K562 (cell line): ENCODE data around the gene PPM1H. TPM values are rescaled to one million over a fixed set of nuclear protein-coding genes. Genes with fewer than 3 reads are reported as not detected.

Experiments used
- CHAMP1 ChIP-seq: fragments of 450-650 bp; IDR thresholded peaks from 2 replicates; pipeline ENCODE4 v1.6.1; 2016; ENCODE audit warnings: mild to moderate bottlenecking
- CTBP1 ChIP-seq: fragments of 450-650 bp; IDR thresholded peaks from 2 replicates; pipeline ENCODE4 v1.6.1; 2016; ENCODE audit warnings: borderline replicate concordance
- CXXC5 ChIP-seq: fragments of 250-450 bp; sonication (Bioruptor Pico); IDR thresholded peaks from 2 replicates; pipeline ENCODE4 v1.8.0; 2022; ENCODE audit warnings: inconsistent platforms, mild to moderate bottlenecking, moderate library complexity
- GMEB1 ChIP-seq: fragments of 250-450 bp; sonication (Bioruptor Pico); IDR thresholded peaks from 2 replicates; pipeline ENCODE4 v1.4.0; 2020; ENCODE audit warnings: mild to moderate bottlenecking
- HMGN3 ChIP-seq: IDR thresholded peaks from 2 replicates; pipeline ENCODE4 v1.6.1; 2011; ENCODE audit warnings: borderline replicate concordance, low read depth, mild to moderate bottlenecking, mixed read lengths, low read length; ENCODE audit not compliant: insufficient read length; ENCODE audit errors: extremely low read depth
- MCM7 ChIP-seq, 2 experiments: fragments of 450-650 bp; IDR thresholded peaks; 2 replicates each; pipeline ENCODE4 v1.6.1; 2016 to 2018
- MEF2A ChIP-seq: IDR thresholded peaks from 2 replicates; pipeline ENCODE4 v1.6.1; 2011; ENCODE audit warnings: low read depth, mild to moderate bottlenecking, low read length, moderate library complexity; ENCODE audit not compliant: control insufficient read depth
- PCBP2 ChIP-seq: fragments of 200-400 bp; formaldehyde crosslinking; IDR thresholded peaks from 2 replicates; pipeline ENCODE4 v1.6.1; 2018; ENCODE audit warnings: low read length, low read depth, mild to moderate bottlenecking, moderate library complexity; ENCODE audit not compliant: poor library complexity, severe bottlenecking
- RB1 ChIP-seq: fragments of 450-650 bp; IDR thresholded peaks from 2 replicates; pipeline ENCODE4 v1.6.1; 2017; ENCODE audit warnings: low read depth, mild to moderate bottlenecking
- RBM25 ChIP-seq: fragments of 200-400 bp; formaldehyde crosslinking; IDR thresholded peaks from 2 replicates; pipeline ENCODE4 v1.6.1; 2018; ENCODE audit warnings: low read length, low read depth, moderate library complexity; ENCODE audit not compliant: severe bottlenecking
- SMC3 ChIP-seq: conservative IDR thresholded peaks from 2 replicates; pipeline ENCODE4 v1.6.1; 2011; ENCODE audit warnings: low read depth, low read length, improper control_type of control experiment; ENCODE audit not compliant: insufficient read depth
- SREBF2 ChIP-seq: sonication (generic); formaldehyde crosslinking; IDR thresholded peaks from 2 replicates; pipeline ENCODE4 v1.4.0; 2020; ENCODE audit warnings: mild to moderate bottlenecking, missing genetic modification reagents
- TFAM ChIP-seq: fragments of 250-450 bp; sonication (Bioruptor Pico); conservative IDR thresholded peaks from 2 replicates; pipeline ENCODE4 v1.5.0; 2021; ENCODE audit warnings: mild to moderate bottlenecking, moderate library complexity
- TGIF2 ChIP-seq: sonication (generic); formaldehyde crosslinking; IDR thresholded peaks from 2 replicates; pipeline ENCODE4 v1.8.1; 2022; ENCODE audit warnings: mild to moderate bottlenecking, missing genetic modification reagents, moderate library complexity
- TRIM24 ChIP-seq, 2 experiments: fragments of 450-650 bp; IDR thresholded peaks; 2 replicates each; pipeline ENCODE4 v1.6.1; 2016
- ZBTB9 ChIP-seq: fragments of 450-650 bp; formaldehyde crosslinking; IDR thresholded peaks from 2 replicates; pipeline ENCODE4 v1.4.0; 2020; ENCODE audit warnings: mild to moderate bottlenecking, moderate library complexity
- ZNF639 ChIP-seq, 2 experiments: fragments of 200-800 bp in 1 of 2; sonication (Bioruptor generic) in 1 of 2; sonication (generic) in 1 of 2; formaldehyde crosslinking in 1 of 2; IDR thresholded peaks in 1 of 2; conservative IDR thresholded peaks in 1 of 2; 2 replicates each; pipeline versions ENCODE4 v1.5.0 to v1.6.1; 2016 to 2020; ENCODE audit warnings: missing compliant biosample characterization in 1 of 2, missing genetic modification characterization in 1 of 2, missing genetic modification reagents in 1 of 2
- ZNF740 ChIP-seq, 3 experiments: fragments of 200-800 bp in 1 of 3; sonication (Bioruptor generic) in 1 of 3; sonication (generic) in 1 of 3; formaldehyde crosslinking in 1 of 3; IDR thresholded peaks; 2 replicates each; pipeline versions ENCODE4 v1.6.1 to v1.8.0; 2016 to 2022; ENCODE audit warnings: mild to moderate bottlenecking in 2 of 3, missing compliant biosample characterization in 2 of 3, missing genetic modification characterization in 2 of 3, missing genetic modification reagents in 1 of 3
- polyA plus RNA-seq, 8 experiments: library from polyadenylated mRNA; depleted of rRNA in 4 of 8; stranded (reverse) in 5 of 8; unstranded in 3 of 8; fragments of >200 nt; fragmentation: Nextera tagmentation in 2 of 8; fragmentation: Illumina TruSeq in 1 of 8; extraction: Ambion mirVana in 2 of 8; extraction: Trizol in 1 of 8; gene quantifications; 2 replicates each; pipeline versions ENCODE4 v1.2.1 to v1.2.3, GENCODE V29; 2011 to 2014; ENCODE audit warnings: inconsistent platforms in 1 of 8, missing spikeins in 1 of 8
- total RNA-seq, 7 experiments: library from RNA; depleted of rRNA in 6 of 7; stranded (reverse); fragments of >200 nt in 6 of 7; fragmentation: Illumina TruSeq in 2 of 7; extraction: Trizol in 2 of 7; gene quantifications; 2 replicates each; pipeline versions ENCODE4 v1.2.1 to v1.2.3, GENCODE V29; 2011 to 2021; ENCODE audit warnings: low replicate concordance in 1 of 7

PPM1H gene
- total and polyA plus RNA-seq, 9 of the 15 experiments (the other 6 are each of a cell fraction or from before 2014, with no cell fraction given) = 5.3 to 29.3 (median 11.3) TPM

- TF ChIP-seq ZBTB9 (CRISPR knock-in tag) (no peak), MEF2A (no peak), MCM7 (IDR thresholded peaks at IDR 0.05) (no peak), TGIF2 (CRISPR knock-in tag) (no peak), PCBP2 (no peak), SREBF2 (CRISPR knock-in tag) (no peak), SMC3 (0 out of 2 replicates have a peak, but pooled peaks have one; percentile 17), CHAMP1 (no peak), ZNF740 (CRISPR knock-in tag; IDR thresholded peaks at IDR 0.05) (0 out of 2 replicates have a peak, but pooled peaks have one; percentile 25), ZNF740 (tag; IDR thresholded peaks at IDR 0.05) (no peak), RBM25 (no peak), ZNF639 (CRISPR knock-in tag; conservative IDR thresholded peaks at IDR 0.05 in 1 of 2, IDR thresholded peaks at IDR 0.05 in 1 of 2) (peak in 1 of 2 experiments; percentile 56; a peak in 1 of 4 replicates), TRIM24 (IDR thresholded peaks at IDR 0.05) (no peak), GMEB1 (no peak), CXXC5 (peak; percentile 84), HMGN3 (peak; percentile 93), CTBP1 (peak; percentile 87), RB1 (peak; percentile 57), TFAM (CRISPR knock-in tag) (no peak)
These were observed at the start of gene PPM1H (continued) for GRCh38 chr12:62934799-62935674.
